ENCODE measurements around the gene PCDHGA1. TPM values are rescaled to one million over a fixed set of nuclear protein-coding genes. Genes with fewer than 3 reads are reported as not detected.

PCDHGA1 gene
- 1.1 TPM in 2 replicates for total RNA-seq

DNA sequence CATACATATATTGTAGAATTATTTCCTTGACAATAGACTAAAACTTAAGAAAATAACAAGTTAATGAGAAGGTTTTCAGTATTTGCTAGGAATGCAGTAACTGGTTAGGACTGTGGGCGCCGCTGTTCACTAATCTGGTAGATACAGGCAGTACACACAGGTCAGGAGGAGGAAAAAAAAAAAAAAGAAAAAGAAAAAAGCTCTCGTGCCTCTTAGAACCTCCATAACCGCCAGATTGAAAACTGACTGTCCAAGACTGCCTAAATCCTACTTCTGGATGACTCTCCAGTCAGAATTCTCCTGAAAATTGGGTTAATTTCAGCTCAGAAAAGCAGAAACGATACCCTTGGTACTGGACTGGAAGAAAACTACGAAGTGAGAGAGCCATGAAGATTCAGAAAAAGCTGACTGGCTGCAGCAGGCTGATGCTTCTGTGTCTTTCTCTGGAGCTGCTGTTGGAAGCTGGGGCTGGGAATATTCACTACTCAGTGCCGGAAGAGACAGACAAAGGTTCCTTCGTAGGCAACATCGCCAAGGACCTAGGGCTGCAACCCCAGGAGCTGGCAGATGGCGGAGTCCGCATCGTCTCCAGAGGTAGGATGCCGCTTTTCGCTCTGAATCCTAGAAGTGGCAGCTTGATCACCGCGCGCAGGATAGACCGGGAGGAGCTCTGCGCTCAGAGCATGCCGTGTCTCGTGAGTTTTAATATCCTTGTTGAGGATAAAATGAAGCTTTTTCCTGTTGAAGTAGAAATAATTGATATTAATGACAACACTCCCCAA lies at the start of gene PCDHGA1:
Gene PCDHGA1 (plus strand): TSS at position 216 of the 782 bp plus-strand sequence.

DNA sequence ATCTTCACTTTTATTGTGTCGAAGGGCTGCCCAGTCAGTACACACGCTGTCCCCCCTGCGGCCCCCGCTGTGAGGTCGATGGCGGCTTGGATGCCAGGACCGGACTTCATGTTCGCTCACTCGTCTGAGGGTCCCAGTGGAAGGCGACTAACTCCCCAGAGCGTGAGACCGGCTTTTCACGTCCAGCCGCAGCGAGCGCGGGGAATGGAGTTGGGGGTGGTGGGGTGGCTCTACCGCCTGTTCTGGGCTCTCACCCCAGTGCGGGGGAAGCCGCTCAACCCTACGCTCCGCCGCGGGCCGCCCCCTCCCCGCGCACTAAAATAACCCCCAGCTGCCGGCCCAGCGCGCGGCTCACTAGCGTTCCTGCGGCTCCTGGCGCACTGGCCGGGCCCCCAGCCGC lies 26.6 kb upstream of the PCDHGA1 start, which contains the start of gene SLC25A2:
Gene SLC25A2 (minus strand): TSS at position 294 of the 400 bp plus-strand sequence. CDS start 184 bp downstream, at position 110.

DNA sequence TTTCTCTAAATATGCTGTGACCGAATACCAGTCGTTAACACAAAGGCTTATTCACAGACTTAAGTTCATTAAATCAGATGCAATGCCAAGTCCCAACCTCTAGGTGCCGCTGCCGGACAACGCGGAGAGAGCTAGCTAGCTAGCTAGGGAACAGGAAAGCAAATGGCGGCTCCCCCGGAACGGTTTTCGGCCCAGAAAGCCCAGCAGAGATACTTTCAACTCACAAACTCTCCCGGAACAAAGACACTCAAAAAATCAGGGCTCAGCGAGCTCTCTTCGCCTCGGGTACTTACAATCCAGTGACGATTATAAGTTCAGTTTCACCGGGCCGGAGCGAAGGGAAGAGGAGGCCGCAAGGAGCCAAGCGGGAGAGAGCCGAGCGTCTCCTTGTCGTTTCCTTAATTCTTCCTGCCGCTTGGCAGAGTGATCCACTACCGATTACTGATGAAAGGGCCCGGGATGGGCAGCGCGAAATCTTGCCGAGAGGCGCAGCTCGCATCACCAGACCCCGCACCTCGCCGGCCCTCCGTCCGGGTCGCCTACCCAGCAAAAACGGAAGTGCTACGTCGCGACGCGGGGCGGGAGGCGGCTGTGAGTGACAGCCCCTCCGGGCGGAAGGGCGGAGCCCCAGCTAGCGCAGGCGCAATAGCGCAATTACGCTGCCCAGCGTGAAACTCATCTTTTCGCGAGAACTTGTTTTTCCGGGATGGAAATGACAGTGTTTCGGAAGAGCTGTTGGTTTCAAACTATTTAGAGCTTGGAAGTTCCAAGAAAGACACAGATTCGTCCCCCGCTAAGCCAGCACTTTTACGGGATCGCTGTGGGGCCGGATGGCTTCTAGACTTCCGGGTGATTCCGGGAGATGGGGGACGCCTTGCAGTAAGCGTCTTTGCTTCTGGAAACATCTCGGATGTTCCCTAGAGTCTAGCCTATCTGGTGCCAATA lies 9.8 kb upstream of the PCDHGA1 start, which contains the start of gene TAF7:
Gene TAF7 (minus strand): TSS at position 560 of the 945 bp plus-strand sequence. CDS start 740 bp downstream, outside the sequence.

DNA sequence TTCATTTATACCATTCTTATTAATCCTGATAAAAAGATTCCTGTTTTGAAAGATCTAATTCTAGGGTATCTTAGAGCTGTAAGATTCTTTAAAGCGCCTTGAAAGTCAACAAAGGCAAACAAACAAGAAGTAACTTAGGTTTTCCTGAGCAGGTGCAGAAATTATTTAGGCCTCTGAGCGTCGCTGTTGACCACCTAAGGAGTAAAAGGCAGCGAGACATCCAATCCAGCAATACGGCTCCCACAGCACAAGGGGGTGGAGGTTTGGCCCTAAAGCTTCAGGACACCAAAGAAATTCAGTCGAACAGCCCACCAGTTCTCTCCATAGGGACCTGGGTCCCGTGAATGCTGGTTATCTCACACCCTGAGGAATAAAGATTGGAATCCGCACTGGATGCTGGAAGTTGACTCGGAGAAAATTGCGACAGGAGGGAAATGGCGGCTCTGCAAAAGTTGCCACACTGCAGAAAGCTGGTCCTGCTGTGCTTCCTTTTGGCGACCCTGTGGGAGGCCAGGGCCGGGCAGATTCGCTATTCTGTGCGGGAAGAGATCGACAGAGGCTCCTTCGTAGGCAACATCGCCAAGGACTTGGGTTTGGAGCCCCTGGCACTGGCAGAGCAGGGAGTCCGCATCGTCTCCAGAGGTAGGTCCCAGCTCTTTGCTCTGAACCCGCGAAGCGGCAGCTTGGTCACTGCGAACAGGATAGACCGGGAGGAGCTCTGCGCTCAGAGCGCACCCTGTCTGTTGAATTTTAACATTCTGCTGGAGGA lies 8.4 kb downstream of the PCDHGA1 start, which contains the start of gene PCDHGA2:
Gene PCDHGA2 (plus strand): TSS at position 223 of the 769 bp plus-strand sequence.

DNA sequence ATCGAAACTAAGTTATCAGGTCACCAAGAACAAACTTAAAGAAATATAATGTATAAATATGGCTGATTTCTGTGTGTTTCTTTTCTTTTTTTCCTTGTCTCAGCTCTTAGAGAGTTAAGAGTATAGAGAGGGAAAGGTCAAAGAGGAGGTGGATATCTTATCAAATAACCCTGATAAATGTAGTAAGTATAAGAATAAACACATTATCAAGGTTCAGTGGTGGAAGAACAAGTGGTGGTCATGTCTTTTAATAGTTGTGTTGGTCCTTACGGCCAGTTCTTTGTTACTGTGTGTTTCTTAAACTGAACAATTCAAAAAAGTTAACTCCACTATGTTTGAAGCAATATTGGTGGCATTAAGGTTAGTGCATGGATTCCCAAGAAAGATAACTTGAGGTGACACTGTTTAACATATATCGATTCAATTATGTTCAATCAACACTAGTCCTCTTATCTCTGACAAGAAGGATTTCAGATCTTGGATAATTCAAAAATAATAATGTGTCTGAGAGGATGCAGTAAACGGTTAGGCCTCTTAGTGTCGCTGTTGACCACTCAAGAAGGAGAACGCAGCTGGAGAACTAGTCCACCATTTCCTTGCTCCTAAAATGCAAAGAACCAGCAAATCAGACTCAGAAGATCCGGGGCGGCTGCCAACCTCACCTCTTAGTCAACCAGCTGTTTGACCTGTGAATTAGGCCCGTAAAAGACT lies 13.1 kb downstream of the PCDHGA1 start, which contains the start of gene PCDHGA3:
Gene PCDHGA3 (plus strand): TSS at position 588 of the 711 bp plus-strand sequence. CDS start 205 bp downstream, outside the sequence.

DNA sequence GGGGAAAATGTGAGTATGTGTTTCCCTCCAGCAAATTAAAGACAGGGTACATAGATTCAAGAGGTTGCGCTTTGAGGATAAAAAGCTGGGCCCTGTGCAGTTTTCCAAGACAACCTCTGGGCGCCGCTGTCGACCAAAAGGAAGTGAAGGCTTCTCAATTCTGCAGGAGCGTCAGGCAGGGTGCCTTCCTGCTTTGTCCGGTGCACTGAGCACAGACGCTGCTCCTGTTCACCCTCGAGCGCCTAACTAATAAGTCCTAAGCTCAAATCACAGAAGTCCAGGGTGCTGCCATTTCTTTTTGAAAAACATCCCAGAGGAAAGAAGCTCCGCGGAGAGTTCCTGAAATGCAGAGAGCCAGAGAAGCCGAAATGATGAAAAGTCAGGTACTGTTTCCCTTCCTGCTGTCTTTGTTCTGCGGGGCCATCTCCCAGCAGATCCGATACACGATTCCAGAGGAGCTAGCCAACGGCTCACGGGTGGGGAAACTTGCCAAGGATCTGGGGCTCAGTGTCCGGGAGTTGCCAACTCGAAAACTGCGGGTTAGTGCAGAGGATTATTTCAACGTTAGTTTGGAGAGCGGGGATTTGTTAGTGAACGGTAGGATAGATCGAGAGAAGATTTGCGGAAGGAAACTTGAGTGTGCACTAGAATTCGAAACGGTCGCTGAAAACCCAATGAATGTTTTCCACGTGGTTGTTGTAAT lies 19.8 kb downstream of the PCDHGA1 start, which contains the start of gene PCDHGB1:
Gene PCDHGB1 (plus strand): TSS at position 183 of the 703 bp plus-strand sequence. CDS start 162 bp downstream, at position 345.

DNA sequence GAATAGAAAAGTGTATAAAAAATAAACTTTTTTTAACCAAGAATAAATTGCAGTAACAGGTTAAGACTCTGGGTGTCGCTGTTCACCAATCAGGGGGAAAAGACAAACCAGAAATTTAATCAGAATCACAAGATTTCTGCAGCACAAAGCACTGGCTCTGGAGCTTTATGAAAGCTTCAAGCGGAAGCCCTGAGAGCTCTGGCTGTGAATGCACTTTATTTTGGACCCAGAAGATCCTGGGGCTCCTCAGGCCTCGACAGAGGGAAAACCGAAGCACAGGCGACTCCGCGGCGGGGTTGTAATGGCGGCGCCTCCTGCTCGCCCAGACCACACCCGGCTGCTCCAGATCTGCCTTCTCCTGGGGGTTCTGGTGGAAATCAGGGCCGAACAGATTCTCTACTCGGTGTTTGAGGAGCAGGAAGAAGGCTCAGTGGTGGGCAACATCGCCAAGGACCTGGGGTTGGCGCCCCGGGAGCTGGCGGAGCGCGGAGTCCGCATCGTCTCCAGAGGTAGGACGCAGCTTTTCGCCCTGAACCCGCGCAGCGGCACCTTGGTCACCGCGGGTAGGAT lies 24.7 kb downstream of the PCDHGA1 start, which contains the start of gene PCDHGA4:
Gene PCDHGA4 (plus strand): TSS at position 122 of the 570 bp plus-strand sequence. CDS start 87 bp downstream, at position 209.

DNA sequence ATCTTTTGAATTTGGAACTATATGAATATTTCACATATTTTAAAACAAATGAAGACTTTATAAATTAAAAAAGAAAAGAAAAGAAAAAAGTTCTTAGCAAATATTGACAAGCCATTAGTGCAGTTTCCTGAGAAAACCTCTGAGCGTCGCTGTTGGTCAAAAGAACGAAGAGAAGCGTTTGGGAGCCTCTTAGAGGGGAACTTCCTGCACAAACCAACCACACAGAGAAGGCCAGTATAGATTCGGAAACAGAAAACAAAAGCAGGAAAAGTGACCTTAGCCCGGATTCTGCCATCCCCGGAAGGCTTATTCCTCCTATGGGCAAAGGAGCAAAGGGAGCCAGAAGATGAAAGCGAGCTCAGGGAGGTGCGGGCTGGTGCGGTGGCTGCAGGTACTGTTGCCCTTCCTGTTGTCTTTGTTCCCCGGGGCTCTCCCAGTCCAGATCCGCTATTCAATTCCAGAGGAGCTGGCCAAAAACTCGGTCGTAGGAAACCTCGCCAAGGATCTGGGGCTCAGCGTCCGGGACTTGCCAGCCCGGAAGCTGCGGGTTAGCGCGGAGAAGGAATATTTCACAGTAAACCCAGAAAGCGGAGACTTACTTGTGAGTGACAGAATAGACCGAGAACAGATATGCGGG lies 29.6 kb downstream of the PCDHGA1 start, which contains the start of gene PCDHGB2:
Gene PCDHGB2 (plus strand): TSS at position 205 of the 637 bp plus-strand sequence. CDS start 142 bp downstream, at position 347.

DNA sequence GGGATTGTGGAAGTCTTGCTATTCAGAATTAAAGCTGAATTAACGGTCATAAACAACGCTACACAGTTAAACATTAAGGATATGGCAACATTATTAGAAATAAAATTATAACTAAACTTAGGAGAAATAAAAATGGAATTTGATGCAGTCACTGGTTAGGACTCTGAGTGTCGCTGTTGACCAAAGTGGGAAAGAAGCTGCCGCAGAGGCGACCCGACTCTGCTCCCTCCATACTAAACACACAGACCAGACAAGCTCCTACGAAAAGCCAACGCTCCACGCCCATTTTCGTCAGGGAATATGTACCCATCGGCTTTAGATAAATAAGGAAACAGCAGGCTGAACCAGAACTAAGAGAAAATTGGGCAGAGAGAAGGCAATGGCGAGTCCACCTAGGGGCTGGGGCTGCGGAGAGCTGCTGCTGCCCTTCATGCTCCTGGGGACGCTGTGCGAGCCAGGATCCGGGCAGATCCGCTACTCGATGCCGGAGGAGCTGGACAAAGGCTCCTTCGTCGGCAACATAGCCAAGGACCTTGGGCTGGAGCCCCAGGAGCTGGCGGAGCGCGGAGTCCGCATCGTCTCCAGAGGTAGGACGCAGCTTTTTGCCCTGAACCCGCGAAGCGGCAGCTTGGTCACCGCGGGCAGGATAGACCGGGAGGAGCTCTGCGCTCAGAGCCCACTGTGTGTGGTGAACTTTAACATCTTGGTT lies 33.8 kb downstream of the PCDHGA1 start, which contains the start of gene PCDHGA5:
Gene PCDHGA5 (plus strand): TSS at position 211 of the 709 bp plus-strand sequence. CDS start 169 bp downstream, at position 380.

DNA sequence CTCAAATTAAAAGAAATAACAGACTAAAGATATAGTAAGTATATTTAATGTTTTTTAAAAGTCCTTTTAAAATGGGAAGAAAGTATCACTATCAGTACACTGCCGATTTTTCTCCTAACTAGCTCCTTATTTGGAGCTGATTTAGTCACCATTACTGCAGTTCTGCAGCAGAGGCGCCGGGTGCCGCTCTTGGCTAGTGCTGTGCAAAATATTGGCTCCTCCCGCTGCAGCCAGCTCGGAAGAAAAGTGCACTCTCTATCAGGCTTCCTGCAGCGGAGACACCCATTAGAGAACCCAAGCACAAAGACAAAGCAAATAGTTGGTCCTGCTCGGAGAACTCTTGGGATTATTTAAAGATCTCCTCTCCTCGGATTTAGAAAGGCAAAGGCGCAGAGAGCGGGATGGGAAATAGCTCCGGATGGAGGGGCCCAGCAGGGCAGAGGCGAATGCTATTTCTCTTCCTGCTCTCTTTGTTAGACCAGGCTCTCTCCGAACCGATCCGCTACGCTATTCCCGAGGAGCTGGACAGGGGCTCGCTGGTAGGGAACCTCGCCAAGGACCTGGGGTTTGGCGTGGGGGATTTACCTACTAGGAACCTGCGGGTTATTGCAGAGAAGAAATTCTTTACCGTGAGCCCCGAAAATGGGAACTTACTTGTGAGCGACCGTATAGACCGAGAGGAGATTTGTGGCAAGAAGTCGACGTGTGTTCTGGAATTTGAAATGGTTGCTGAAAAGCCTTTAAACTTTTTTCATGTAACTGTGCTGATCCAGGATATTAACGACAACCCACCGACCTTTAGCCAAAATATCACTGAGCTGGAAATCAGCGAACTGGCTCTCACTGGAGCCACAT lies 39.9 kb downstream of the PCDHGA1 start, which contains the start of gene PCDHGB3:
Gene PCDHGB3 (plus strand): TSS at position 249 of the 855 bp plus-strand sequence. CDS start 153 bp downstream, at position 402.

DNA sequence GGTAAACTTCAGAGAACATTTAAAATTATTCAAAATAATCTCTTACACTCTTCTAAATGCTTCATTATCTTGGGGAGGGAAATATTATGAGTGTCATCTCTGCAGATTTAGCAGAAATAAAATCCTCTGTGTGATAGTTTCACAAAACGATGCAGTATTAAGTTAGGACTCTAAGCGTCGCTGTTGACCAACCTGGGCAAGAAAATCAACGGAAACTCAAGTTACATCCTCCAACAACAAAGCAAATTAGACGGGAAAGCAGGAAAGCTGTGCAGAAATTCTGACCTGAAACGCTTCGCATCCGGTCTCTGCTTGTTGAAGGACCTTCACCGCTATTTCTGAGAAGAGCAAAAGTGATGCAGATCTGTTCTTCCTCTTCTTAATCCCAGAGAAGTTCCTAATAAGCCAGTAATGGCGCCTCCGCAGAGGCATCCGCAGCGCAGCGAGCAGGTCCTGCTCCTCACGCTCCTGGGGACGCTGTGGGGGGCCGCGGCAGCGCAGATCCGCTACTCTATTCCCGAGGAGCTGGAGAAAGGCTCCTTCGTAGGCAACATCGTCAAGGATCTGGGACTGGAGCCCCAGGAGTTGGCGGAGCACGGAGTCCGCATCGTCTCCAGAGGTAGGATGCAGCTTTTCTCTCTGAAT lies 43.5 kb downstream of the PCDHGA1 start, which contains the start of gene PCDHGA6:
Gene PCDHGA6 (plus strand): TSS at position 219 of the 645 bp plus-strand sequence. CDS start 193 bp downstream, at position 412.

DNA sequence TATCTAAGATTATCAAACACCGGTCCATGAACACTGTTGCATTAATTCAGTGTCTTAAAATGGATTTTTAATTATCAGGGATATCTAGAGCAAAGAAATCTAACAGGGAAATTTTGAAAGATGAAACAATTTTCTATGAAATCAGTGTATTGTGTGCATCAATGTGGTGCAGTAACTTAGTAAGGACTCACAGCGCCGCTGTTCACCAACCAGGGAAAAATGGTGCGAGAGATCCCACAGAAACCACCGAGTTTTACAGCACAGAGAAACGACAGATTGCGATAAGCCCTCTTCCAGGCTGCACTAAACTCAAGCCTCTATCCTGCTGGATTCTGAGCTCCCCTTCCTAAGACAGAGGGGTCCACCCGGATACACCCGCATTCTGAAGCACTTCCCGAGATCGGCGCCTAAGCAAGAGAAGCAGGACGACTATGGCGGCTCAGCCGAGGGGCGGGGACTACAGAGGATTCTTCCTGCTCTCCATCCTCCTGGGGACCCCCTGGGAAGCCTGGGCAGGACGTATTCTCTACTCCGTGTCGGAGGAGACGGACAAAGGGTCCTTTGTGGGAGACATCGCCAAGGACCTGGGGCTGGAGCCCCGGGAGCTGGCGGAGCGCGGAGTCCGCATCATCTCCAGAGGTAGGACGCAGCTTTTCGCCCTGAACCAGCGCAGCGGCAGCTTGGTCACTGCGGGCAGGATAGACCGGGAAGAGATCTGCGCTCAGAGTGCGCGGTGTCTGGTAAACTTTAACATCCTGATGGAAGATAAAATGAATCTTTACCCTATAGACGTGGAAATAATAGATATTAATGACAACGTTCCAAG lies 52.4 kb downstream of the PCDHGA1 start, which contains the start of gene PCDHGA7:
Gene PCDHGA7 (plus strand): TSS at position 274 of the 826 bp plus-strand sequence. CDS start 158 bp downstream, at position 432.

DNA sequence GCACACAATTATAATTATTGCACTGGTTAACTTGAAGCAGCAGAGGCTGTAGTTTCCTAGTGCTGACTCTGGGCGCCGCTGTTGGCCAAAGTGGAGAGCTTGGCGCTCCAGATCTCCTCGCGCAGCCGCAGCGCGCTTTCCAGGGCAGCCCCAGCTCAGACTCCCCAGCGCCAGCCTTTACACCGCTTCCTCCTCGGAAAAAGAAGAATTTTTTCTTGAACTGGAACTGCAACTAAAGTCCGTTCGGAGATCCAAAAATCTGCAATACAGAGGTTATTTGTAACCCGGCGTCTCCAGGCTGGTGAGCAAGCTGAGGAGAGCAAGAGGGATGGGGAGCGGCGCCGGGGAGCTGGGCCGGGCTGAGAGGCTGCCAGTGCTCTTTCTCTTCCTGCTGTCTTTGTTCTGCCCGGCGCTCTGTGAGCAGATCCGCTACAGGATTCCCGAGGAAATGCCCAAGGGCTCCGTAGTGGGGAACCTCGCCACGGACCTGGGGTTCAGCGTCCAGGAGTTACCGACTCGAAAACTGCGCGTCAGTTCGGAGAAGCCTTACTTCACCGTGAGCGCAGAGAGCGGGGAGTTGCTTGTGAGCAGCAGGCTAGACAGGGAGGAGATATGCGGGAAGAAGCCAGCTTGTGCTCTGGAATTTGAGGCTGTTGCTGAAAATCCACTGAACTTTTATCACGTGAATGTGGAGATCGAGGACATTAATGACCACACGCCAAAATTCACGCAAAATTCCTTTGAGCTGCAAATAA lies 57.4 kb downstream of the PCDHGA1 start, which contains the start of gene PCDHGB4:
Gene PCDHGB4 (plus strand): TSS at position 142 of the 755 bp plus-strand sequence. CDS start 187 bp downstream, at position 329.

DNA sequence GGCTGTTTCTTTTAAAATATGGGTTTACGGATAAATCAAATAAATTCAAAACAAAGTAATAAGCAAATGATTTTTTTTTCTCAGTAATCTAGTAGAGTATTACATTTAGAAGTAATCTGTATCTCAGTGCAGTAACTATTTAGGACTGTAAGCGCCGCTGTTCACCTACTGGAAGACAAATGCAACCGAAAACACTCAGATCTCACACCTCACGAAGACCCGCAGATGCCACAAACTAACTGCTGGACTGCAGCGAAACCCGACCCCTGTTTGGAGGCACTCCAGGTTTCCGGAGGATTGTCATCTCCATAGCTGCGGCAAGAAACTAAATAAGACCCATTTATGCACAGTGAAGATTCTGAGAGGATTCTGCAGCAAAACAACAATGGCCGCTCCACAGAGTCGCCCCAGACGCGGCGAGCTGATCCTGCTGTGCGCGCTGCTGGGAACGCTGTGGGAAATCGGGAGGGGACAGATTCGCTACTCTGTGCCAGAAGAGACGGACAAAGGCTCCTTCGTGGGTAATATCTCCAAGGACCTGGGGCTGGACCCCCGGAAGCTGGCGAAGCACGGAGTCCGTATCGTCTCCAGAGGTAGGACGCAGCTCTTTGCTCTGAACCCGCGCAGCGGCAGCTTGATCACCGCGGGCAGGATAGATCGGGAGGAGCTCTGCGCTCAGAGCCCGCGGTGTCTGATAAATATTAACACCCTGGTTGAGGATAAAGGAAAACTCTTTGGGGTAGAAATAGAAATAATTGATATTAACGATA lies 62.3 kb downstream of the PCDHGA1 start, which contains the start of gene PCDHGA8:
Gene PCDHGA8 (plus strand): TSS at position 205 of the 770 bp plus-strand sequence. CDS start 181 bp downstream, at position 386.

All from aortic smooth muscle cell (primary cell).